Parathyroid adenoma (tissue), 2 donors: ENCODE results near the gene SRGAP1.
A peak's percentile ranks its signal among the peaks of the same experiment; 100 is the strongest.

ENCODE experiments used
- H2AFZ ChIP-seq: fragments of 300-600 bp; sonication (generic); one replicate; pipeline ENCODE4 v1.7.0; 2017; ENCODE audit warnings: antibody characterized with exemption, mild to moderate bottlenecking
- H3K27ac ChIP-seq: fragments of 300-600 bp; sonication (generic); one replicate; pipeline ENCODE4 v1.7.0; 2017
- H3K27me3 ChIP-seq: fragments of 300-600 bp; sonication (generic); one replicate; pipeline ENCODE4 v1.7.0; 2017; ENCODE audit warnings: low read length; ENCODE audit not compliant: control insufficient read depth, insufficient read depth
- H3K36me3 ChIP-seq: fragments of 300-600 bp; sonication (generic); one replicate; pipeline ENCODE4 v1.7.0; 2017; ENCODE audit warnings: low read length; ENCODE audit not compliant: control insufficient read depth, insufficient read depth
- H3K4me1 ChIP-seq: fragments of 300-600 bp; sonication (generic); one replicate; pipeline ENCODE4 v1.7.0; 2017; ENCODE audit warnings: control low read depth
- H3K4me2 ChIP-seq: fragments of 300-600 bp; sonication (generic); one replicate; pipeline ENCODE4 v1.7.0; 2017; ENCODE audit warnings: low read length
- H3K4me3 ChIP-seq: fragments of 300-600 bp; sonication (generic); one replicate; pipeline ENCODE4 v1.7.0; 2017; ENCODE audit warnings: low read depth, low read length
- H3K79me2 ChIP-seq: fragments of 300-600 bp; sonication (generic); one replicate; pipeline ENCODE4 v1.7.0; 2017; ENCODE audit warnings: control low read depth
- H3K9ac ChIP-seq: fragments of 300-600 bp; sonication (generic); one replicate; pipeline ENCODE4 v1.7.0; 2017; ENCODE audit warnings: mild to moderate bottlenecking
- H3K9me3 ChIP-seq: fragments of 300-600 bp; sonication (generic); one replicate; pipeline ENCODE4 v1.7.0; 2017; ENCODE audit warnings: low read length; ENCODE audit not compliant: control insufficient read depth
- TF ChIP-seq, protein P1 (sequence below): fragments of 300-600 bp; sonication (generic); IDR thresholded peaks from one replicate; pipeline ENCODE4 v1.7.0; 2017; ENCODE audit warnings: antibody characterized with exemption, mild to moderate bottlenecking
- donor health status: primary hyperparathyroidism.

The SRGAP1 gene

DNA sequence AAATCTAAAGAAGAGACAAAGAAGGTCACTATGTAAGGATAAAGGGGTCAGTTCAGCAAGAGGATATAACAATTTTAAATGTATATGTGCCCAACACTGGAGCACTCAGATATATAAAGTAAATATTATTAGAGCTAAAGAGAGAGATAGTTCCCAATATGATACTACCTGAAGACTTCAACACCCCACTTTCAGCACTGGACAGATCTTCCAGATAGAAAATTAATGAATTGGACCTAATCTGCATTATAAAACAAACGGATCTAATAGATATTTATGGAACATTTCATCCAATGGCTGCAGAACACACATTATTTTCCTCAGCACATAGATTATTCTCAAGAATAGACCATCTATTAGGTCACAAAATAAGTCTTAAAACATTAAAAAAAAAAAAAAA lies 24.1 kb upstream of the SRGAP1 start:
- no peaks in the 10 kb centered on the region for H3K27me3 ChIP-seq
- H2AFZ ChIP-seq: no peak overlapping the region
- H3K36me3 ChIP-seq: no peaks in the 10 kb centered on the region
- TF ChIP-seq, protein P1, sequence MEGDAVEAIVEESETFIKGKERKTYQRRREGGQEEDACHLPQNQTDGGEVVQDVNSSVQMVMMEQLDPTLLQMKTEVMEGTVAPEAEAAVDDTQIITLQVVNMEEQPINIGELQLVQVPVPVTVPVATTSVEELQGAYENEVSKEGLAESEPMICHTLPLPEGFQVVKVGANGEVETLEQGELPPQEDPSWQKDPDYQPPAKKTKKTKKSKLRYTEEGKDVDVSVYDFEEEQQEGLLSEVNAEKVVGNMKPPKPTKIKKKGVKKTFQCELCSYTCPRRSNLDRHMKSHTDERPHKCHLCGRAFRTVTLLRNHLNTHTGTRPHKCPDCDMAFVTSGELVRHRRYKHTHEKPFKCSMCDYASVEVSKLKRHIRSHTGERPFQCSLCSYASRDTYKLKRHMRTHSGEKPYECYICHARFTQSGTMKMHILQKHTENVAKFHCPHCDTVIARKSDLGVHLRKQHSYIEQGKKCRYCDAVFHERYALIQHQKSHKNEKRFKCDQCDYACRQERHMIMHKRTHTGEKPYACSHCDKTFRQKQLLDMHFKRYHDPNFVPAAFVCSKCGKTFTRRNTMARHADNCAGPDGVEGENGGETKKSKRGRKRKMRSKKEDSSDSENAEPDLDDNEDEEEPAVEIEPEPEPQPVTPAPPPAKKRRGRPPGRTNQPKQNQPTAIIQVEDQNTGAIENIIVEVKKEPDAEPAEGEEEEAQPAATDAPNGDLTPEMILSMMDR: no peak
- H3K4me3 ChIP-seq: no peak overlapping the region
- no peaks in the 10 kb centered on the region for H3K9me3 ChIP-seq
- no peaks in the 10 kb centered on the region for H3K4me1 ChIP-seq
- H3K79me2 ChIP-seq: no peaks in the 10 kb centered on the region
- no peak overlapping the region for H3K9ac ChIP-seq
- H3K27ac ChIP-seq: no peak overlapping the region
- no peak overlapping the region for H3K4me2 ChIP-seq

DNA sequence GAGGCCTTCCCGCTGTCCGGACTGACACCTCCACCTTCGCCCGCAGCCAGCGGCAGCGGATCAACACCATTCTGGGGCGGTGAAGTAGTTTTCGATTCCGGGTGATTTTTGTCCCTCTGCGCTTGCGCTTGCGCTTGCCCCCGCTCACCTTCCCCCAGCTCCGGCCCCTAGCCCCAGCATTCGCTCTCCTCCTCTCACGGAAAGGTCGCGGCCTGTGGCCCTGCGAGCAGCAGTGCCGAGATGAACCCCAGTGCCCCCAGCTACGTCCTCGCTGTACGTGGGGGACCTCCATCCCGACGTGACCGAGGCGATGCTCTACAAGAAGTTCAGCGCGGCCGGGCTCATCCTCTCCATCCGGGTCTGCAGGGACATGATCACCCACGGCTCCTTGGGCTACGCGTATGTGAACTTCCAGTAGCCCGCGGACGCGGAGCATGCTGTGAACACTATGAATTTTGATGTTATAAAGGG lies 22.7 kb upstream of the SRGAP1 start:
- Histone ChIP-seq H3K4me2 (no peak overlapping the region), H3K36me3 (no peaks in the 10 kb centered on the region), H3K27me3 (no peaks in the 10 kb centered on the region), H3K9ac (no peak overlapping the region), H3K4me3 (peak overlapping the region; percentile 11), H3K27ac (no peak overlapping the region), H2AFZ (peak overlapping the region; percentile 68), H3K4me1 (no peaks in the 10 kb centered on the region), H3K79me2 (no peaks in the 10 kb centered on the region), H3K9me3 (no peaks in the 10 kb centered on the region)
- TF ChIP-seq, protein P1: no peak

DNA sequence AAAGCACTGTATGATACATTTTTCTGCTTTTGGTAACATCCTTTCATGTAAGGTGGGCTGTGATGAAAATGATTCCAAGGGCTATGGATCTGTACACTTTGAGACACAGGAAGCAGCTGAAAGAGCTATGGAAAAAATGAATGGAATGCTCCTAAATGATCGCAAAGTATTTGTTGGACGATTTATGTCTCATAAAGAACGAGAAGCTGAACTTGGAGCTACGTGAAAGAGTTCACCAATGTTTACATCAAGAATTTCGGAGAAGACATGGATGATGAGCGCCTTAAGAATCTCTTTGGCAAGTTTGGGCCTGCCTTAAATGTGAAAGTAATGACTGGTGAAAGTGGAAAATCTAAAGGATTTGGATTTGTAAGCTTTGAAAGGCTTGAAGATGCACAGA lies 22.1 kb upstream of the SRGAP1 start:
- Histone ChIP-seq H3K27ac (no peak overlapping the region), H3K4me3 (no peak overlapping the region)

DNA sequence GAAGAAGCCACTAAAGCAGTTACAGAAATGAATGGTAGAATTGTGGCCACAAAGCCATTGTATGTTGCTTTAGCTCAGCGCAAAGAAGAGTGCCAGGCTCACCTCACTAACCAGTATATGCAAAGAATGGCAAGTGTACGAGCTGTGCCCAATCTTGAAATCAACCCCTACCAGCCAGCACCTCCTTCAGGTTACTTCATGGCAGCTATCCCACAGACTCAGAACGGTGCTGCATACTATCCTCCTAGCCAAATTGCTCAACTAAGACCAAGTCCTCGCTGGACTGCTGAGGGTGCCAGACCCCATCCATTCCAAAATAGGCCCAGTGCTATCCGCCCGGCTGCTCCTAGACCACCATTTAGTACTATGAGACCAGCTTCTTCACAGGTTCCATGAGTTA lies 21.5 kb upstream of the SRGAP1 start:
- TF ChIP-seq, protein P1: no peak
- Histone ChIP-seq H3K4me2 (no peak overlapping the region), H3K27ac (no peak overlapping the region), H3K27me3 (no peaks in the 10 kb centered on the region), H3K9me3 (no peaks in the 10 kb centered on the region), H3K36me3 (no peaks in the 10 kb centered on the region), H3K4me1 (no peaks in the 10 kb centered on the region), H2AFZ (no peak overlapping the region), H3K79me2 (no peaks in the 10 kb centered on the region), H3K9ac (no peak overlapping the region), H3K4me3 (no peak overlapping the region)

More for the DNA sequence above, 22.1 kb upstream of the SRGAP1 start:
- Histone ChIP-seq H3K27me3 (no peaks in the 10 kb centered on the region), H3K9ac (no peak overlapping the region), H2AFZ (no peak overlapping the region), H3K4me2 (no peak overlapping the region), H3K4me1 (no peaks in the 10 kb centered on the region), H3K9me3 (no peaks in the 10 kb centered on the region), H3K79me2 (no peaks in the 10 kb centered on the region), H3K36me3 (no peaks in the 10 kb centered on the region)
- TF ChIP-seq, protein P1: no peak

DNA sequence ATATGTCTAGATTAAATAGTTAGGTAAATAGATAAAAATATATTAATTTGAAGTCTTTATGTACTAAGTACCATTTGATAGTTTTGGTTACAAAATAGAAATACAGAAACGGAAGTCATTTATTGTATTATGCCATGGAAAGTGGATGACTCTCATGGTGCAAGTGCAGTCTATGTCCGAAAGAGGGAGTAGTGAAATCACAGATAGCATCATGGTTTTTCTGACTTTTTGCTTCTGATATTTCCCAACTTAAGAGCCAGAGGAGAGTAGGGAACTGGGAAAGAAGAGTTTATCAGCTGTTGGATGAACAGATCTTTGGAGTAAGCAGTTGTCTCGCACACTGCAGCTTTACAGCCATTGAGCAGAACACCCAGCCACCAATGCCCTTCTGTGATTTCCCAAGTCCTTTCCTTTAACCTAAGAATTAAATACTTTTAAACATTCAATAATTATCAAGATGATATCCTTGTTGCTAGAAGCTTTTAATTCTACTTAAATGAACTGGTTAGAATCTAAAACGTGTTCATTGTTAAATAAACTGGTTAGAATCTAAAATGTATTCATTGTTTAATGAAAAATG lies 18.4 kb upstream of the SRGAP1 start:
- Histone ChIP-seq H2AFZ (no peak overlapping the region), H3K79me2 (no peaks in the 10 kb centered on the region), H3K27me3 (no peaks in the 10 kb centered on the region), H3K9ac (no peak overlapping the region), H3K4me1 (no peaks in the 10 kb centered on the region), H3K36me3 (no peaks in the 10 kb centered on the region), H3K27ac (no peak overlapping the region), H3K9me3 (no peaks in the 10 kb centered on the region), H3K4me3 (no peak overlapping the region), H3K4me2 (no peak overlapping the region)
- TF ChIP-seq, protein P1: peak; percentile 76
